GM12878 (cell line): ENCODE results near the gene SPOCD1. TPM values are rescaled to one million over a fixed set of nuclear protein-coding genes. Genes with fewer than 3 reads are reported as not detected.

Source experiments
- ATAC-seq: fragments of 200-7000 bp; cut with Tn5 transposase; 3 replicates; pipeline ENCODE4 v1.9.1; 2020; ENCODE audit warnings: mild to moderate bottlenecking, moderate library complexity
- BruUV-seq: library from RNA; stranded (reverse); fragments of 400-500 nt; replicated peaks from 2 replicates; lab custom pipeline; 2021; lab: Mats Ljungman, UMichigan
- CTCF ChIA-PET: fragments of 300-600 bp; sonication (Branson Sonifier 250); formaldehyde crosslinking; extraction: SDS; loops from one replicate; lab custom pipeline; 2021; ENCODE audit warnings: inconsistent platforms; lab: Yijun Ruan, JAX
- POLR2A ChIA-PET: fragments of 350-600 bp; formaldehyde crosslinking; extraction: SDS; loops from one replicate; lab custom pipeline; 2021; ENCODE audit warnings: inconsistent platforms; lab: Charles Lee
- RAD21 ChIA-PET: fragments of 300-600 bp; sonication (Branson Sonifier 250); formaldehyde crosslinking; loops from one replicate; lab custom pipeline; 2023; ENCODE audit warnings: antibody characterized with exemption; ENCODE audit not compliant: unreplicated experiment; lab: Charles Lee
- SMC1A ChIA-PET: fragments of 300-600 bp; sonication (Branson Sonifier 250); formaldehyde crosslinking; loops from one replicate; lab custom pipeline; 2023; ENCODE audit not compliant: unreplicated experiment, uncharacterized antibody; lab: Charles Lee
- DNase-seq: peaks from one replicate; pipeline ENCODE4 v3.0.0-alpha.2; 2011; ENCODE audit warnings: low read depth, low spot score
- FAIRE-seq: peaks from 3 replicates; lab custom pipeline; 2011; peaks lifted over from hg19 to GRCh38; lab: Jason Lieb, UNC
- H2AFZ ChIP-seq: 2 replicates; pipeline ENCODE4 v1.6.0; 2011; ENCODE audit warnings: low read depth, low read length, control low read depth; ENCODE audit not compliant: control insufficient read depth
- H3K27ac ChIP-seq: 2 replicates; pipeline ENCODE4 v1.5.1; 2011; ENCODE audit warnings: control low read depth; ENCODE audit not compliant: control insufficient read depth, insufficient read depth
- H3K27me3 ChIP-seq, 2 experiments: replicated peaks in 1 of 2; 2 replicates each; pipeline versions ENCODE4 v1.6.0 to v1.6.1; 2011; ENCODE audit warnings: low read length in 1 of 2; ENCODE audit not compliant: control insufficient read depth in 2 of 2, insufficient read depth in 2 of 2
- H3K36me3 ChIP-seq, 2 experiments: 2 replicates each; pipeline ENCODE4 v1.5.1; 2011; ENCODE audit warnings: low read length in 1 of 2; ENCODE audit not compliant: control insufficient read depth in 2 of 2, insufficient read depth in 2 of 2
- H3K4me1 ChIP-seq: 2 replicates; pipeline ENCODE4 v1.6.1; 2011; ENCODE audit warnings: mild to moderate bottlenecking, low read length, moderate library complexity, mixed read lengths; ENCODE audit not compliant: control insufficient read depth, insufficient read depth
- H3K4me2 ChIP-seq: 2 replicates; pipeline ENCODE4 v1.6.0; 2011; ENCODE audit warnings: control low read depth; ENCODE audit not compliant: control insufficient read depth, insufficient read depth
- H3K4me3 ChIP-seq: fragments of 200-600 bp; sonication (generic); 2 replicates; pipeline ENCODE4 v1.5.1; 2016
- H3K79me2 ChIP-seq: 2 replicates; pipeline ENCODE4 v1.6.0; 2011; ENCODE audit warnings: low read length; ENCODE audit not compliant: control insufficient read depth, insufficient read depth
- H3K9ac ChIP-seq: 2 replicates; pipeline ENCODE4 v1.8.0; 2011; ENCODE audit warnings: low read length, control low read depth, mixed read lengths; ENCODE audit not compliant: control insufficient read depth, insufficient read depth
- H3K9me3 ChIP-seq: replicated peaks from 3 replicates; pipeline ENCODE4 v1.5.1; 2011; ENCODE audit warnings: mild to moderate bottlenecking, low read length; ENCODE audit not compliant: control insufficient read depth, insufficient read depth
- H4K20me1 ChIP-seq: 2 replicates; pipeline ENCODE4 v1.6.0; 2011; ENCODE audit not compliant: control insufficient read depth, insufficient read depth
- ATF7 ChIP-seq: fragments of 450-650 bp; IDR thresholded peaks from 2 replicates; pipeline ENCODE4 v1.6.1; 2016; ENCODE audit warnings: low read depth, mild to moderate bottlenecking
- BHLHE40 ChIP-seq, 2 experiments: fragments of 450-650 bp in 1 of 2; IDR thresholded peaks; 2 replicates each; pipeline ENCODE4 v1.6.1; 2011 to 2017; ENCODE audit warnings: low read depth in 2 of 2, borderline replicate concordance in 1 of 2, improper control_type of control experiment in 1 of 2, low read length in 1 of 2, mild to moderate bottlenecking in 1 of 2
- BRCA1 ChIP-seq: IDR thresholded peaks from 2 replicates; pipeline ENCODE4 v1.6.1; 2011; ENCODE audit warnings: low read depth, low read length, improper control_type of control experiment
- CHD2 ChIP-seq: IDR thresholded peaks from 2 replicates; pipeline ENCODE4 v1.6.1; 2011; ENCODE audit warnings: low read depth, low read length, improper control_type of control experiment, borderline replicate concordance
- FOXM1 ChIP-seq: IDR thresholded peaks from 2 replicates; pipeline ENCODE4 v1.6.1; 2012; ENCODE audit warnings: low read depth, mild to moderate bottlenecking, inconsistent platforms, low read length, moderate library complexity
- IKZF1 ChIP-seq: fragments of 450-650 bp; conservative IDR thresholded peaks from 2 replicates; pipeline ENCODE4 v1.6.1; 2017; ENCODE audit warnings: antibody characterized with exemption, mild to moderate bottlenecking
- NR2C2 ChIP-seq: IDR thresholded peaks from 2 replicates; pipeline ENCODE4 v1.6.1; 2011; ENCODE audit warnings: borderline replicate concordance, low read depth; ENCODE audit not compliant: control insufficient read depth, insufficient read length
- RAD21 ChIP-seq: IDR thresholded peaks from 2 replicates; pipeline ENCODE4 v1.6.1; 2011; ENCODE audit warnings: mild to moderate bottlenecking, low read depth, low read length, moderate library complexity; ENCODE audit not compliant: insufficient read depth
- RELA ChIP-seq: fragments of 450-650 bp; IDR thresholded peaks from 2 replicates; pipeline ENCODE4 v1.8.0; 2014; ENCODE audit warnings: borderline replicate concordance; ENCODE audit not compliant: partially characterized antibody
- RUNX3 ChIP-seq: IDR thresholded peaks from 2 replicates; pipeline ENCODE4 v1.6.1; 2012; ENCODE audit warnings: low read length, inconsistent platforms
- SMARCA5 ChIP-seq: fragments of 450-650 bp; IDR thresholded peaks from 2 replicates; pipeline ENCODE4 v1.6.1; 2017; ENCODE audit warnings: mild to moderate bottlenecking
- SMC3 ChIP-seq: IDR thresholded peaks from 2 replicates; pipeline ENCODE4 v1.6.1; 2011; ENCODE audit warnings: low read length, improper control_type of control experiment, borderline replicate concordance
- SREBF2 ChIP-seq: IDR thresholded peaks from 2 replicates; pipeline ENCODE4 v1.6.1; 2012; ENCODE audit warnings: mild to moderate bottlenecking, low read length
- SRF ChIP-seq, 2 experiments: IDR thresholded peaks; 2 replicates each; pipeline ENCODE4 v1.6.1; 2011; ENCODE audit warnings: low read depth in 2 of 2, low read length in 2 of 2, mild to moderate bottlenecking in 1 of 2, moderate library complexity in 1 of 2
- TBL1XR1 ChIP-seq: IDR thresholded peaks from 2 replicates; pipeline ENCODE4 v1.6.1; 2012; ENCODE audit warnings: low read depth, low read length, improper control_type of control experiment
- USF2 ChIP-seq: IDR thresholded peaks from 2 replicates; pipeline ENCODE4 v1.6.1; 2011; ENCODE audit warnings: low read depth, low read length, improper control_type of control experiment, borderline replicate concordance
- ZNF592 ChIP-seq: fragments of 450-650 bp; IDR thresholded peaks from 2 replicates; pipeline ENCODE4 v1.6.1; 2017; ENCODE audit warnings: mild to moderate bottlenecking, moderate library complexity
- WGBS: methylation state at CpG from one replicate; pipeline ENCODE4 v1.1.6; 2016; ENCODE audit warnings: low lambda C conversion rate; ENCODE audit not compliant: insufficient replicate concordance, insufficient coverage; ENCODE audit errors: missing lambda C conversion rate; 5-methylcytosine and 5-hydroxymethylcytosine counted together
- in situ Hi-C: fragments of 300-500 bp; cut with MboI; formaldehyde crosslinking; loops from 9 replicates; pipeline ENCODE4 v1.14.3; 2018; ENCODE audit warnings: mixed read lengths
- intact Hi-C: fragments of 100-400 bp; cut with micrococcal nuclease; formaldehyde crosslinking; loops from one replicate; pipeline ENCODE4 v1.14.2; 2022; ENCODE audit not compliant: unreplicated experiment
- polyA plus RNA-seq, 11 experiments: library from polyadenylated mRNA; depleted of rRNA in 4 of 11; unstranded in 6 of 11; stranded (reverse) in 5 of 11; fragments of >200 nt; fragmentation: Nextera tagmentation in 4 of 11; fragmentation: Illumina TruSeq in 1 of 11; extraction: Ambion mirVana in 4 of 11; extraction: Trizol in 1 of 11; gene quantifications; 1 replicate in 1 of 11; 2 replicates in 10 of 11; pipeline versions ENCODE4 v1.2.1 to v1.2.3, GENCODE V29; 2011 to 2016; ENCODE audit warnings: inconsistent platforms in 2 of 11, missing spikeins in 2 of 11, low read depth in 1 of 11
- total RNA-seq, 4 experiments: library from RNA; depleted of rRNA in 3 of 4; stranded (reverse); fragments of >200 nt in 3 of 4; fragmentation: Illumina TruSeq in 1 of 4; extraction: Trizol in 1 of 4; gene quantifications; 2 replicates each; pipeline versions ENCODE4 v1.2.1 to v1.2.3, GENCODE V29; 2013 to 2021

SPOCD1 gene
- total and polyA plus RNA-seq, 10 of the 15 experiments (the other 5 are each of a cell fraction or from before 2014, with no cell fraction given), result 0.02 to 0.65 (median 0.13) TPM; not detected in 4

- Histone ChIP-seq H3K4me2 (no peak overlapping the region), H3K4me3 (peak overlapping the region; percentile 79; the same call in 1 of the 2 replicates), H3K27me3 (no peaks in the 10 kb centered on the region; a peak in 1 of 4 replicates), H3K36me3 (no peaks in the 10 kb centered on the region), H4K20me1 (no peaks in the 10 kb centered on the region), H3K9ac (no peak overlapping the region), H3K79me2 (no peaks in the 10 kb centered on the region), H3K27ac (no peak overlapping the region), H3K4me1 (peaks cover 19% of the 10 kb centered on the region), H3K9me3 (no peaks in the 10 kb centered on the region), H2AFZ (peak overlapping the region; percentile 98; the same call in 1 of the 2 replicates)
- BruUV-seq, result no TSS peak
- 12% methylated on average over 19 of the region's 26 CpGs for WGBS
- POLR2A ChIA-PET, result interaction anchor here (0.5 to 1.4 kb wide), 7 partner anchors 20 to 337 kb away, joined by 3 to 5 read pairs (median 3); no protein-coding TSS in a partner anchor
- peak; percentile 88 for ATAC-seq
- SMC1A ChIA-PET, result interaction anchor here (0.7 to 3.7 kb wide), 34 partner anchors 16 to 606 kb away, joined by 3 to 38 read pairs (median 5); partner anchors contain the start of genes COL16A1 and PEF1
- RAD21 ChIA-PET, result interaction anchor here (0.6 to 3.2 kb wide), 59 partner anchors 9 to 1323 kb away, joined by 3 to 62 read pairs (median 5); partner anchors contain the start of genes COL16A1, KPNA6, PTP4A2 and SPOCD1
- in situ Hi-C loops, result no loop called here
- peak; percentile 80 for FAIRE-seq
- peak; percentile 39 for DNase-seq
- intact Hi-C loops, result loop anchor here (1.0 to 2.0 kb wide), 4 partner anchors 74 to 240 kb away; no protein-coding TSS in a partner anchor
- CTCF ChIA-PET, result interaction anchor here (0.6 to 5.4 kb wide), 70 partner anchors 9 to 624 kb away, joined by 3 to 90 read pairs (median 4); partner anchors contain the start of genes ADGRB2, COL16A1 and PEF1
- TF ChIP-seq SMC3 (peak; percentile 93), SMARCA5 (peak; percentile 58; the same call in 1 of the 2 replicates), IKZF1 (0 out of 2 replicates have a peak, but pooled peaks have one; percentile 13), NR2C2 (no peak), RAD21 (peak; percentile 98), BHLHE40 (IDR thresholded peaks at IDR 0.05; ENCODE audit: borderline replicate concordance in 1 of 2, low read depth in 2 of 2, low read length in 1 of 2) (0 out of 4 replicates have a peak, but pooled peaks of 1 of the 2 experiments have one; percentile 39), TBL1XR1 (no peak), ATF7 (no peak), SREBF2 (no peak), ZNF592 (no peak), SRF (IDR thresholded peaks at IDR 0.05; ENCODE audit: low read depth in 2 of 2, low read length in 2 of 2) (0 out of 4 replicates have a peak, but pooled peaks of 1 of the 2 experiments have one; percentile 3), BRCA1 (no peak), RELA (peak; percentile 20), USF2 (no peak), FOXM1 (no peak), CHD2 (peak; percentile 85), RUNX3 (peak; percentile 52)
Observed at GRCh38 chr1:31789259-31790065, 26.4 kb downstream of the SPOCD1 start.
